ENCODE measurements around the gene RNF212B. TPM values are rescaled to one million over a fixed set of nuclear protein-coding genes. Genes with fewer than 3 reads are reported as not detected.
A peak's percentile ranks its signal among the peaks of the same experiment; 100 is the strongest.

The RNF212B gene
- total and polyA plus RNA-seq, 2 of the 13 experiments (the other 11 are each of a cell fraction or from before 2014, with no cell fraction given): 0.05 TPM; not detected in 1

- peak; percentile 76; the same call in 1 of the 2 replicates for TF ChIP-seq ZBED4 (CRISPR knock-in tag; IDR thresholded peaks at IDR 0.05; ENCODE audit: borderline replicate concordance)
- no peak for TF ChIP-seq ZNF460 (CRISPR knock-in tag; IDR thresholded peaks at IDR 0.05; ENCODE audit: borderline replicate concordance)
- no peak for TF ChIP-seq CERS6 (CRISPR knock-in tag; IDR thresholded peaks at IDR 0.05)
- peak; percentile 96 for TF ChIP-seq ZNF414 (CRISPR knock-in tag; IDR thresholded peaks at IDR 0.05)
- TF ChIP-seq MIXL1 (CRISPR knock-in tag; IDR thresholded peaks at IDR 0.05): peak; percentile 70; the same call in 1 of the 2 replicates
- TF ChIP-seq HBP1 (CRISPR knock-in tag; IDR thresholded peaks at IDR 0.05; ENCODE audit: low read depth): peak; percentile 90
- peak; percentile 98 for TF ChIP-seq ZNF501 (CRISPR knock-in tag; IDR thresholded peaks at IDR 0.05)
- no peak for TF ChIP-seq MAFF (IDR thresholded peaks at IDR 0.05; ENCODE audit: low read depth, low read length)
- no peak for TF ChIP-seq ZFP37 (CRISPR knock-in tag; IDR thresholded peaks at IDR 0.05; ENCODE audit: borderline replicate concordance)
- TF ChIP-seq ZNF296 (CRISPR knock-in tag; conservative IDR thresholded peaks at IDR 0.05): no peak; the same call in 1 of the 2 replicates
- TF ChIP-seq, protein P1, sequence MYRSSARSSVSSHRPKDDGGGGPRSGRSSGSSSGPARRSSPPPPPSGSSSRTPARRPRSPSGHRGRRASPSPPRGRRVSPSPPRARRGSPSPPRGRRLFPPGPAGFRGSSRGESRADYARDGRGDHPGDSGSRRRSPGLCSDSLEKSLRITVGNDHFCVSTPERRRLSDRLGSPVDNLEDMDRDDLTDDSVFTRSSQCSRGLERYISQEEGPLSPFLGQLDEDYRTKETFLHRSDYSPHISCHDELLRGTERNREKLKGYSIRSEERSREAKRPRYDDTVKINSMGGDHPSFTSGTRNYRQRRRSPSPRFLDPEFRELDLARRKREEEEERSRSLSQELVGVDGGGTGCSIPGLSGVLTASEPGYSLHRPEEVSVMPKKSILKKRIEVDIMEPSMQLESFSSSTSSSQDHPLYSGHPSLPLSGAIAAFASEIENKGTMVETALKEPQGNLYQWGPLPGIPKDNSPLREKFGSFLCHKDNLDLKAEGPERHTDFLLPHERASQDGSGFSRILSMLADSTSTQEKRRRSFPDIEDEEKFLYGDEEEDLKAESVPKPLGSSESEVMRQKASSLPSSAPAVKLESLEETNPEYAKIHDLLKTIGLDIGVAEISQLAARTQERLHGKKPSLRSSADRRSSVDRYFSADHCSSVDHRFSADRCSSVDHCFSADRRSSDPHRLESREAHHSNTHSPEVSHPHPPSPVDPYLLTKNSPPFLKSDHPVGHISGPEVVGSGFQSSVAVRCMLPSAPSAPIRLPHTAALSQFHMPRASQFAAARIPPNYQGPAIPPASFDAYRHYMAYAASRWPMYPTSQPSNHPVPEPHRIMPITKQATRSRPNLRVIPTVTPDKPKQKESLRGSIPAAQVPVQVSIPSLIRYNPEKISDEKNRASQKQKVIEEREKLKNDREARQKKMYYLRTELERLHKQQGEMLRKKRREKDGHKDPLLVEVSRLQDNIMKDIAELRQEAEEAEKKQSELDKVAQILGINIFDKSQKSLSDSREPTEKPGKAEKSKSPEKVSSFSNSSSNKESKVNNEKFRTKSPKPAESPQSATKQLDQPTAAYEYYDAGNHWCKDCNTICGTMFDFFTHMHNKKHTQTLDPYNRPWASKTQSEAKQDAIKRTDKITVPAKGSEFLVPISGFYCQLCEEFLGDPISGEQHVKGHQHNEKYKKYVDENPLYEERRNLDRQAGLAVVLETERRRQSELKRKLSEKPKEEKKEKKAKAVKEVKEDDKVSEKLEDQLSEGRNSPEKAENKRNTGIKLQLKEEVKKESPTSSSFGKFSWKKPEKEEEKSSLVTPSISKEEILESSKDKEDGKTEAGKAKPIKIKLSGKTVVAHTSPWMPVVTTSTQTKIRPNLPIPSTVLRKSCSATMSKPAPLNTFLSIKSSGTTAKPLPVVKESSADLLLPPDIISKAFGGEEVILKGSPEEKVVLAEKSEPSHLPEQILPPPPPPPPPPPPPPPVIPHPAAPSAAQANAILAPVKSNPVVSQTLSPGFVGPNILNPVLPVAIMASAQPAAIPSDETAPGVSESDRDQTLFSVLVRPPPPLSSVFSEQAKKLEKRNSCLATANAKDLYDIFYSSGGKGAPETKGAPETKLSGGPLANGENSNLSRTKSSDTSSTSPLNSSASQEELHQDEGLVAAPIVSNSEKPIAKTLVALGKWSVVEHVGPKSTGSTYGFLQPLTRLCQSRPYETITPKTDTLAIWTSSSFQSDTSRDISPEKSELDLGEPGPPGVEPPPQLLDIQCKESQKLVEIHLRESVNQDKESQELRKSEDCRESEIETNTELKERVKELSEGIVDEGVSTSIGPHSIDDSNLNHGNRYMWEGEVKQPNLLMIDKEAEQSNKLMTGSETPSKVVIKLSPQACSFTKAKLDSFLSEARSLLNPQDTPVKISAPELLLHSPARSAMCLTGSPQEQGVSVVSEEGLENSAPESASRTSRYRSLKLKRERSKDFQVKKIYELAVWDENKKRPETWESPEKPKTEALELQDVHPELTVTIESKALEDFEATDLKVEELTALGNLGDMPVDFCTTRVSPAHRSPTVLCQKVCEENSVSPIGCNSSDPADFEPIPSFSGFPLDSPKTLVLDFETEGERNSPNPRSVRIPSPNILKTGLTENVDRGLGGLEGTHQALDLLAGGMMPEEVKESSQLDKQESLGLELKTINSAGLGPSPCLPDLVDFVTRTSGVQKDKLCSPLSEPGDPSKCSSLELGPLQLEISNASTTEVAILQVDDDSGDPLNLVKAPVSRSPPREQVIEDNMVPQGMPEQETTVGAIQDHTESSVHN (CRISPR knock-in tag; IDR thresholded peaks at IDR 0.05): peak; percentile 83; the same call in 1 of the 2 replicates
- TF ChIP-seq REPIN1 (CRISPR knock-in tag; IDR thresholded peaks at IDR 0.05; ENCODE audit: borderline replicate concordance, low read depth): no peak; the same call in 1 of the 2 replicates
Observed at GRCh38 chr14:23286020-23286901, 48.5 kb downstream of the RNF212B start, which contains the start of gene HOMEZ (continued).

Data from HepG2 (cell line).